Measurements from ENCODE around the gene RPL19.
A peak's percentile ranks its signal among the peaks of the same experiment; 100 is the strongest.
"Not testable (repeated sequence)": the region's sequence is repeated elsewhere in the genome, so short reads cannot be mapped to it uniquely, and the experiment has no call there.

RPL19 gene

DNA sequence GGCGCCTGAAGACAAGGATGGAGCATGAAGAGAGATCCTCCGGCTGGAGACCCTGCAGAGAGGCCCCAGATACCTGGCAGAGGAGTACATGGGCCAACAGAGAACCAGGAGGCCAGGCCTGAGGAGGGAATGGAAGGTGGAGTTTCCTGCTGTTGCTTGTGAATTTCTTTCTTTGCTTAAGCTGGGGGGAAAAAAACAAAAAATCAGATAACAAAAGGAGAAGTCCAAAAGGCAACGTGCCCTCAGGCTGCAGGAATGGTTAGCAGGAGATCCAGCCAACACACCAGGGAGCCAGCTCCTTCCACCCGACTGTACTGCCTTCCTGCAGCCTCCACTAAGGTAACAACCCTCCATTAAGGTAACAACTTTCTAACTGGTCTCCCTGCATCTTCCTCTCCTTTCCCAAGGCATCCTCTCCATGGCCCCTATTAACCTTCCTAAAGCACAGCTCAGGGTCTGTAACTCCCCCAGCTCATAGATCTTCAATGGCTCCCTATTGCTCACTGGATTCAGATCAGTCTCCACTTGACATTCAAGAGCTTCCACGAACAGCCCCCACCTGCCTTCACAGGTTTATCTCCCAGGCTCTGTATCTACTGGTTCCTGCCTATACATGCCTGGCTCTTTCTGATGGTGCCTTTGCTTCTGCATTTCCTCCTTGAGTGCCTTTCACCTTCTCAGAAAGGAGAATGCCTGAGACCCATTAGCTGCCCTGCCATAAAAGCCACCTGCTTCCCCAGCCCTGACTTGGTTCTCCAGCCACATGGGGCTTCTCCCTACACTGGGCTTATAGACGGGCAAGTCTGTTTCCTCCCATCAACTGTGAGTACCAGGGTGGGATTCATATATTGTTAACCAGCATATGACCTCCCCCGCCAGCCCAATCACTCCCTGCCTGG, 33.4 kb upstream of the RPL19 start:
- peaks cover 36% of the 10 kb centered on the region for H3K4me1 Mint-ChIP-seq (ENCODE audit: low read depth)
- no peak overlapping the region for H3K27ac Mint-ChIP-seq
- H3K4me3 Mint-ChIP-seq, result peak overlapping the region; percentile 13
- no peaks in the 10 kb centered on the region for H3K9me3 Mint-ChIP-seq
- peaks cover 55% of the 10 kb centered on the region for H3K27me3 Mint-ChIP-seq (ENCODE audit: low read depth)
- no peaks in the 10 kb centered on the region for H3K36me3 Mint-ChIP-seq (ENCODE audit: low read depth)

DNA sequence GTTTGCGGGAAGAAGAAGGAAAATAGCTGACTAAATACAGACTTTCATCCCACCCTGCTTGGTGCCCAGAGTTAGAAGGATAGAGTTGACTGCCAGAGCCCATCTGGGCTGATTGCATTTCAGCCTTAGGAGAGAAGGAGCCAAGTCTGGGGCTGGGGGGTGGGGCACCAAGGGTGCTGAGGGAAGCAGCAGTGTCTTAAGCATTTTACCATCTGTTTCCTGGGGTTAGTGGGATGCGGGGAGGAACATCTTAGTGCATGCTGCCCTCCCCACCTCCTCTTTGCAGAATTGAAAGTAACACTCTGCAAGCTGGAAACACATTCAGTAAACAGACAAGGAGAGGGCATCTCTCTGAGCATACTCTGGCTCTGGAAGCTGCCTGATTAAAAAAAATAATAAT, 32.6 kb upstream of the RPL19 start:
- H3K36me3 Mint-ChIP-seq (ENCODE audit: low read depth), result no peaks in the 10 kb centered on the region
- H3K27ac Mint-ChIP-seq, result peak overlapping the region; percentile 64
- peaks cover 57% of the 10 kb centered on the region for H3K27me3 Mint-ChIP-seq (ENCODE audit: low read depth)
- H3K9me3 Mint-ChIP-seq, result no peaks in the 10 kb centered on the region
- peak overlapping the region; percentile 26 for H3K4me3 Mint-ChIP-seq
- H3K4me1 Mint-ChIP-seq (ENCODE audit: low read depth), result peaks cover 43% of the 10 kb centered on the region

- Mint-ChIP-seq H3K27me3 (ENCODE audit: low read depth) (peaks cover 54% of the 10 kb centered on the region), H3K4me1 (ENCODE audit: low read depth) (peaks cover 44% of the 10 kb centered on the region)
- not testable (repeated sequence) for H3K27ac Mint-ChIP-seq; H3K4me3 Mint-ChIP-seq; H3K36me3 Mint-ChIP-seq (ENCODE audit: low read depth); H3K9me3 Mint-ChIP-seq
Measured at GRCh38 chr17:39168503-39168902, 31.6 kb upstream of the RPL19 start.

- H3K27me3 Mint-ChIP-seq (ENCODE audit: low read depth), result peaks cover 52% of the 10 kb centered on the region
- H3K4me3 Mint-ChIP-seq, result no peak overlapping the region
- H3K4me1 Mint-ChIP-seq (ENCODE audit: low read depth), result peaks cover 45% of the 10 kb centered on the region
- no peaks in the 10 kb centered on the region for H3K36me3 Mint-ChIP-seq (ENCODE audit: low read depth)
- H3K27ac Mint-ChIP-seq, result no peak overlapping the region
- no peaks in the 10 kb centered on the region for H3K9me3 Mint-ChIP-seq
Measured at GRCh38 chr17:39169101-39169500, 31.0 kb upstream of the RPL19 start.

- H3K27me3 Mint-ChIP-seq (ENCODE audit: low read depth), result peaks cover 50% of the 10 kb centered on the region
- H3K4me1 Mint-ChIP-seq (ENCODE audit: low read depth), result peaks cover 42% of the 10 kb centered on the region
- H3K4me3 Mint-ChIP-seq, result no peak overlapping the region
- H3K9me3 Mint-ChIP-seq, result no peaks in the 10 kb centered on the region
- H3K27ac Mint-ChIP-seq, result no peak overlapping the region
- no peaks in the 10 kb centered on the region for H3K36me3 Mint-ChIP-seq (ENCODE audit: low read depth)
Measured at GRCh38 chr17:39169518-39169917, 30.6 kb upstream of the RPL19 start.

GRCh38 chr17:39170109-39170508, 30.0 kb upstream of the RPL19 start:
- H3K27ac Mint-ChIP-seq, result no peak overlapping the region
- H3K27me3 Mint-ChIP-seq (ENCODE audit: low read depth), result peaks cover 44% of the 10 kb centered on the region
- H3K9me3 Mint-ChIP-seq, result no peaks in the 10 kb centered on the region
- H3K4me3 Mint-ChIP-seq, result no peak overlapping the region
- H3K4me1 Mint-ChIP-seq (ENCODE audit: low read depth), result peaks cover 36% of the 10 kb centered on the region
- no peaks in the 10 kb centered on the region for H3K36me3 Mint-ChIP-seq (ENCODE audit: low read depth)

GRCh38 chr17:39170558-39170957, 29.5 kb upstream of the RPL19 start:
- Mint-ChIP-seq H3K4me3 (no peak overlapping the region), H3K36me3 (ENCODE audit: low read depth) (no peaks in the 10 kb centered on the region), H3K4me1 (ENCODE audit: low read depth) (peaks cover 35% of the 10 kb centered on the region), H3K27ac (no peak overlapping the region), H3K9me3 (no peaks in the 10 kb centered on the region), H3K27me3 (ENCODE audit: low read depth) (peaks cover 43% of the 10 kb centered on the region)

DNA sequence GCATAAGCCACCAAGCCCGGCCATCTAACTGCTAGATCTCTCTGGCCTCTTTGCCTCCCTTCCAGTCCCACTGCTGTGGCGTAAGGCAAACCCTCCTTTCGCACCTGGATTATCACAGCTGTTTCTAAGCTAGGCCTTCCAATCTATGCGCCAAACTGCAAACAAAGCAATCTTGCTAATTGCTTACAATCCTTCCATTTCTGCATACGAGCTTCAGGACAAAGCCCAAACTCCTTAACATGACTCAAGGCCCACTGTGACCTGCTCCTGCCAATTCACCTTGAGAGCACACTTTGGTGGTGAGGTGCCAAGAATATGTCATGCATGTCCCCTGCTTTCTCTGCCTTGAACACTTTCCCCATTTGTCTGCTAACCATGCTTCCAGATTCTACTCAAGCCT, 28.1 kb upstream of the RPL19 start:
- H3K36me3 Mint-ChIP-seq (ENCODE audit: low read depth), result peaks cover 3% of the 10 kb centered on the region
- H3K4me3 Mint-ChIP-seq, result no peak overlapping the region
- H3K4me1 Mint-ChIP-seq (ENCODE audit: low read depth), result peaks cover 30% of the 10 kb centered on the region
- no peak overlapping the region for H3K27ac Mint-ChIP-seq
- peaks cover 31% of the 10 kb centered on the region for H3K27me3 Mint-ChIP-seq (ENCODE audit: low read depth)
- H3K9me3 Mint-ChIP-seq, result no peaks in the 10 kb centered on the region

DNA sequence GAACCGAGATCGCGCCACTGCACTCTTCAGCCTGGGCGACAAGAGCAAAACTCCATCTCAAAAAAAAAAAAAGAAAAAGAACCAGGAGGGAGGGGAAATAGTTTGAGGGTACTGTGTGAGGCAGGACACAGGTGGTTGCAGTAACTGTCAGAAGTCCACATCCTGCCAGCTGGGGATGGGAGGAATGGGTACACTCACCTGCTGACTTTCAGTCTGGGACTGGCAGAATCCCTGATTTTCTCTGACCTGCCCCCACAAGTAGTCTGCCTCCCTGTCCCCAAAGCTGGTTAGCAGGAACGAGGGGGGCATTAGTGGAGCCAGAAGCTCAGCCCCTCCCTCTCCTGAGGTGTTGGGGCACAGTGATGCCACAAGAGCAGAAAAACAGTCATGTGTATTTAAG, 27.0 kb upstream of the RPL19 start:
- no peak overlapping the region for H3K27ac Mint-ChIP-seq
- peaks cover 3% of the 10 kb centered on the region for H3K36me3 Mint-ChIP-seq (ENCODE audit: low read depth)

DNA sequence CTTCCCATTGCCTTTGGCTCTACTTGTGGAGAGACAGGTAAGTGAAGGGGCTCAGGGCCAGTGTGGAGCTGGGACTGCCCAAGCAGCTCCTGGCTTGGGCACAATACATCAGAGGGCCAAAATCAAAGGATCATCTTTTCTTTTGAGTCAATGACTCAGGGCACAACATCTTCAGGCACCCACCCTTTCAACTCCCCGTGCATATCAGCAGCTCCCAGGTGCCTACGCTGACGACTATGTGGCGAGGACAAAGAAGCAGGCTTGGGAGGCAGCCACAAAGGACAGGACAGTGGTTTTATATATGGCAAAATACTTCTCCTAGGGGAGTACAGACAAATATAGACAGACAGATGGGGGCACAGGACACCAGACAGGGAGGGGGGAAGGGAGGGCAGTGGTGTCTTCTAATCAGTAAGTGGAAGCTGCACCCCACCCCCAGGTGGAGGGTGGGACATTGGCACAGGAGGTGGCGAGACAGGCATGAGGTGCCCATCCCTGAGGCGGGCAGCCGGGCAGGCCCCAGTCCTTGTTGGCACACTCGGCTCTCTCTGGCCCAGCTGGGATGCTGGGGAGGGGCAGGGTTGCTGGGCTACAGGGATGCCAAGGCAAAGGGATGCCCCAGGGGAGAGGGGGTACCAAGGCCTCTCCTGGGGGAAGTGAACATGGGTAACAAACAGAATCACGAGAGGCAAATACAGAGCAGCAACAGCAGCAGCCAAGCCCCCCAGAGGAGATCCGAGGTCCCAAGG, 26.4 kb upstream of the RPL19 start:
- peaks cover 25% of the 10 kb centered on the region for H3K27me3 Mint-ChIP-seq (ENCODE audit: low read depth)
- no peak overlapping the region for H3K4me3 Mint-ChIP-seq
- peaks cover 5% of the 10 kb centered on the region for H3K36me3 Mint-ChIP-seq (ENCODE audit: low read depth)
- no peaks in the 10 kb centered on the region for H3K9me3 Mint-ChIP-seq
- no peak overlapping the region for H3K27ac Mint-ChIP-seq
- peaks cover 16% of the 10 kb centered on the region for H3K4me1 Mint-ChIP-seq (ENCODE audit: low read depth)

More for the DNA sequence above, 27.0 kb upstream of the RPL19 start:
- H3K4me1 Mint-ChIP-seq (ENCODE audit: low read depth), result peaks cover 20% of the 10 kb centered on the region
- peaks cover 25% of the 10 kb centered on the region for H3K27me3 Mint-ChIP-seq (ENCODE audit: low read depth)
- no peaks in the 10 kb centered on the region for H3K9me3 Mint-ChIP-seq
- no peak overlapping the region for H3K4me3 Mint-ChIP-seq

GRCh38 chr17:39174920-39175694, 25.0 kb upstream of the RPL19 start:
- H3K27ac Mint-ChIP-seq, result no peak overlapping the region
- peaks cover 13% of the 10 kb centered on the region for H3K27me3 Mint-ChIP-seq (ENCODE audit: low read depth)

GRCh38 chr17:39175695-39176093, 24.4 kb upstream of the RPL19 start:
- Mint-ChIP-seq H3K4me3 (no peak overlapping the region), H3K4me1 (ENCODE audit: low read depth) (peaks cover 13% of the 10 kb centered on the region), H3K27ac (no peak overlapping the region), H3K36me3 (ENCODE audit: low read depth) (peaks cover 5% of the 10 kb centered on the region), H3K27me3 (ENCODE audit: low read depth) (peaks cover 8% of the 10 kb centered on the region), H3K9me3 (no peaks in the 10 kb centered on the region)

More at GRCh38 chr17:39174920-39175694, 25.0 kb upstream of the RPL19 start:
- H3K36me3 Mint-ChIP-seq (ENCODE audit: low read depth), result peaks cover 5% of the 10 kb centered on the region
- H3K9me3 Mint-ChIP-seq, result no peaks in the 10 kb centered on the region
- peaks cover 13% of the 10 kb centered on the region for H3K4me1 Mint-ChIP-seq (ENCODE audit: low read depth)
- H3K4me3 Mint-ChIP-seq, result no peak overlapping the region

- Mint-ChIP-seq H3K27me3 (ENCODE audit: low read depth) (peaks cover under 1% of the 10 kb centered on the region), H3K4me1 (ENCODE audit: low read depth) (peaks cover 6% of the 10 kb centered on the region), H3K9me3 (no peaks in the 10 kb centered on the region), H3K27ac (no peak overlapping the region), H3K4me3 (no peak overlapping the region), H3K36me3 (ENCODE audit: low read depth) (peaks cover 5% of the 10 kb centered on the region)
Measured at GRCh38 chr17:39177256-39177655, 22.8 kb upstream of the RPL19 start.

DNA sequence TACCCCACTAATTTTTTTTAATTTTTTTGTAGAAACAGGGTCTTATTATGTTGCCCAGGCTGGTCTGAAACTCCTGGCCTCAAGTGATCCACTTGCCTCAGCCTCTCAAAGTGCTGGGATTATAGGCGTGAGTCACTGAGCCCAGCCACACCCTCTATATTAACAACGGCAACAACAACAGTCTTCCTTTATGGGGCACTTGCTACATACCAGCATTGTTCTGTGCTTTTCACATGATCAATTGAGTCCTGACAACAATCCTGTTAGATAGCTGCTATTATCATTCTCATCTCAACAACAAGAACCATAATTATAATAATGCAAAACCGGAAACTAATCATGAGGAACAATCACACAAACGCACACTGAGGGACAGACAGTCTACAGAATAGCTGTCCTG, 21.5 kb upstream of the RPL19 start:
- Mint-ChIP-seq H3K9me3 (no peaks in the 10 kb centered on the region), H3K4me1 (ENCODE audit: low read depth) (peaks cover 4% of the 10 kb centered on the region), H3K36me3 (ENCODE audit: low read depth) (peaks cover 14% of the 10 kb centered on the region), H3K4me3 (no peak overlapping the region), H3K27ac (no peak overlapping the region), H3K27me3 (ENCODE audit: low read depth) (no peaks in the 10 kb centered on the region)
